HTR-8/SVneo (cell line): ENCODE data around the gene PTPRE.

Experiments used
- DNase-seq: peaks from one replicate; pipeline ENCODE4 v3.0.0; 2011; ENCODE audit warnings: low spot score, mixed read lengths; ENCODE audit not compliant: insufficient read length
- FAIRE-seq: peaks from 2 replicates; lab custom pipeline; 2011; peaks lifted over from hg19 to GRCh38; lab: Jason Lieb, UNC

The PTPRE gene

GRCh38 chr10:127882391-127882790 lies 24.5 kb upstream of the PTPRE start:
- FAIRE-seq = no peak
- no peak for DNase-seq

GRCh38 chr10:127882801-127883459 lies 24.0 kb upstream of the PTPRE start:
- FAIRE-seq = no peak
- no peak for DNase-seq

DNA sequence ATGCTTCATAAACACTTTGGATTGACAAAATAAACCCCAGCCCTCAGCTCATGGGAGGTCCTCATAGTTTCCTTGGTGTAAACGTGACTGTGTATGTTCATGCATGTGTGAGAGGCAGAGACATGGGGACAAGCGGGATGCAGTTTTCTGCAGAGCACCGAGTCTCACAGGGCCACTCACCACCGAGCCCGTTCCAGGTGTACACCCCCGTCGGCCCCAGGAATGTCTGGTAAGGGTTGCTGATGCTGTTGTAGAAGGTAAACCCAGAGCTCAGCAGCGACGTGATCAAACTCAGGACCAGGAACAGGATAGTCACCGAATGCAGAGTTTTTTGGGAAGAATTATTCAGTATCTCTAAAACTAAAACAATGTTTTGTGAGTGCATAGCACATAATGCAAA lies 23.4 kb upstream of the PTPRE start:
- no peak for FAIRE-seq
- no peak for DNase-seq

DNA sequence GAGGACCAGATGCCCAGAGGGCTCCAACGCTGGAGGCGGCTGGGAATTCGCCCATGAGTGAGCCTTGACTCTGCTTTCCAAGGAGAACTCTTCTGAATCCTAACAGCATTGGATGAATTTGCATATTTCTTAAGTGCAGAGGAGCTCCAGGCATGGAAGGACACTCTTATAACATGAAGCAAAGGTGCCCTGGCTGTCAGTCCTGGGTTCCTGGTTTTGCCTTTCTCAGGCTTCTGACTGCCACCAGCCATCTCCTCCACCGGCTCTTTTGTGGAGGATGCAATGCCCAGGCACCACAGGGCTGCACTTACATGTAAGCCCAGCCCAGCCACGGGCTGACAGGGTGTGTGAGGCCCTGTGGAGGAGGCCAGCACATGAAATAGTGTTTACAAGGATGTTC lies 22.4 kb upstream of the PTPRE start:
- FAIRE-seq = no peak
- DNase-seq = no peak

- FAIRE-seq (no peak), DNase-seq (no peak)
Measured at GRCh38 chr10:127886371-127887051, 20.4 kb upstream of the PTPRE start.

- DNase-seq (no peak), FAIRE-seq (no peak)
Measured at GRCh38 chr10:127887541-127888415, 19.1 kb upstream of the PTPRE start.

DNA sequence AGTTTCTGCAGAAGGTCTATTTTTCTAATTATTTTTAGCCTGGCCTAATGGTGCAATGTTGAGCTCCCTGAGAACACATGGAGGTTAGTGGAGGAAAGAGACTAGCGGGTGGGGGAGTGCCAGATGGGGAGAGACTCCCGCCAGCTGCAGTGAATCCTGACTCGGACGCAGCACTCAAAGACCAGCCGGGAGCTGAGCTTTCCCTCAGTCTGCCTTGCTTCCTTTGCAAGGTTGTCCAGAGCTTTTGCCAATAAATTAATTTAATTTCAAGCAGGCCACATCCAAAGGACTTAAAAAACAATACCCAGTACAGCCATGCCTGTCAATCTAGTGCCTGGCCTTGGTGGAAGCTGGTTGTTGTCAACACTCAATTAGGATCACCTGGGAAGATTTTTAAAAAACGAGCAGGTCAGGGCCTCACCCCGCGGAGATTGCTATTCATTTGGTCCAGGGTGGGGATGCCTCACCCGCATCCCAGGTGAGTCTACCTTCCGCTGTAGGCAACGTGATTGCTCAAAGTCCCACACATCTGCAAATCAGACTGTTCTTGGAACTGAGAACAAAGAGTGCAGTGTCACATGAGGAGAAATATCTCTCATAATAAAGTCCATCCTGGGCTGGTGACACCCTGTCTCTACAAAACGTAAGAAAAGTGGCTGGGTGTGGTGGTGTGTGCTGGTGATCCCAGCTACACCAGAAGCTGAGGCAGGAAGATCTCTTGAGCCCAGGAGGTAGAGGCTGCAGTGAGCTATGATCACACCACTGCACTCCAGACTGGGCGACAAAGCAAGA lies 18.2 kb upstream of the PTPRE start:
- DNase-seq (no peak), FAIRE-seq (no peak)

DNA sequence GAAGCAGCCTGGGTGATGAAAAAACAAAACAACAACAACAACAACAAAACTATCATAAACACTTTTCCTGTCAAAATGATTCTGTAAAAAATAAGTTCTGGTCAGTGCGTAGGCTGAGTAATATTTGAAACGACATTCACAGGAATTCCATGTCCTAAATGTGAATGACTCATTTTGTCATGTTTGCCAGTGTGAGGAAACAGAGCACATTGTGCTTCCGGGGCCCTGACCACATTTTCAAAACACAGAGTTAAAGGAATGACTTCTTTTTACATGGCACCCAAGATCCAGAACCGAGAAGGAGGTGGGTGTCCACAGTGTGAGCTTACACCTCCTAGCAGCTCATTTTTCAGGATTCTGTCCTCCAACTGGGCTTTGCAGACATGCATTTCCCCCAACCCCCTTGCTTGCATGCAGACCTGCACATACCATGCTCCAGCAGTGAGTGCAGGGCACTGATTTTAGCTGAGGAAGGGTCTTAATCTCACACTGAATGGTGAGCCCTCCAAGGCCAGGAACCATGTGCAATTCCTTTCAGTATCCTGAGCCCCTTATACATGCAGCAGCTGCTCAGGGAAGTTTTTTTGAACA lies 17.2 kb upstream of the PTPRE start:
- DNase-seq = peak; percentile 14
- no peak for FAIRE-seq

- FAIRE-seq = no peak
- DNase-seq = no peak
Measured at GRCh38 chr10:127890216-127890615, 16.7 kb upstream of the PTPRE start.

DNA sequence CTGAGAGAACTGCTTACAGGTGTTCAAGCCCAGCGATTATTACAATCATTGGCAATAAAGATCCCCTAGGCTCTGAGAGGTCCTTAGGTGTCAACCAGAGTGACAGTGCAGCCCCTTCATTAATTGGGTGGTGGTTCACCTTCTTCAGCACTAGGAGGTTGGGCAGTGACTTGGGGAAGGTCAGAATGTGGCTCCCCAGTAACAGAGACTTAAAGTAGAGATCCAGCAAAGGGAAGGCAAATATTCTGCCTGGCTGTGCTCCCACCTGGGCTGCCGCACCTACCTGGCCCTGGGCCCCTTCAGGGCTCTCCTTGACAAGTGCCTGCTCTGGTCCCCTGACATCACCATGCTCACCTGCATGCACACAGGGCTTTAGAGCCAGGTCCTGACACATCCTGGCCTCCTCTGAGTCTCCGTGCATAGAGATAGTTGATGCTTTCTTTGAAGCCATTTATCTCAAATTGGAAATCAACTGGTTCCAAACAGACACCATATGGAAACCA lies 16.0 kb upstream of the PTPRE start:
- DNase-seq (no peak), FAIRE-seq (no peak)

DNA sequence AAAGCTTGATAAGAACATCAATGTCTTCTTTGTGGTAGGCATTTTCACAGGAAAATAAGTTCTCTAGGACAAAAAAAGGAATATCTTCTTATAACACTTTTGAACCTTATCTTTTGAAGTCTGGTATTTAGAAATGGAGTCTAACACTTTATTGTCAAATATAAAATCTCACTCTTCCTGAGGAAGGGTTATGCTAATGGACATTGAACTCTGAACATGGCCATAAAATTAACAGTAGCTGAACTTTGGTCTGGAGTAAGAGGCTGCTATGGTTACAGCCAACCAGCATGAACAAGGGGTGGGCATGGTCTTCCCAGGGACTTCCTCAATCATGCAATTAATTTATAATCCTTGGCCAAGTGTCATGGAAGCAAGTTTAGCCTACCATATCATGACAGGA lies 14.2 kb upstream of the PTPRE start, which contains the start of gene CLRN3:
CLRN3 (minus strand) TSS at position 199 of the 400 bp plus-strand sequence; CDS start at position 42, 157 bp downstream.
- FAIRE-seq (no peak), DNase-seq (no peak)

DNA sequence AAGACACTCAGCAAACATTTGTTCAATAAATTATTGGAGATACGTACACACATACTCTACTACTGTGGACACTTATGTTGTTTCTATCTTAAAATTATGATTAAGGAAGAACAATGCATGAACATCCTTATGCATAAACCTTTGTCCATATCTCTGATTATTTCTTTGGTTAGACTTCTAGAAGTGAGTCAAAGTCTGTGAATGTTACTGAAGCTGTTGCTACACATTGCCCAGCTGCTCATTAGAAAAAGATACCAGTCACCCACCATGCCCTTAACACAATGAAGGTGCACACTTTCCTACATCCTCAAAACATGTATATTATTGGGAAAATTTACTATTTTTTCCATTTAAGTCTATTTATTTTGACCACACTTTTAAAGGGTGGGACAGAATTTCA lies 12.8 kb upstream of the PTPRE start:
- FAIRE-seq (no peak), DNase-seq (no peak)

DNA sequence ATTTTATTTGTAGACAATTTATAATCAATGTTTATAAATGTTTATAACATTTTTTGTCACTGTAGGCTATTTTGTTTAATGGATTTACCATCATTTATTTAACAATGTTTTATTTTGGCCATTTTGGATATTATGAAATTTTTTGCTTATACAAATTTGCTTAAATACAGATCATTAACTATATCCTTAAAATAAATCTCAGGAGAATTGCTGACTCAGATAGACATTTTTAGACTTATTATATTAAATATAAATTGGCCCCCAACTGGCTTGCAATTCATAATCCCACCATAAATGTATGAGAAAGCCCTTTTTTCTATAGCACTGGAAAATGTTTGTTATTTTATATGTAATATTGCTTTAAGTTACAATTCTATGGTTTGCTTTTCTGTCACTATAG lies 10.3 kb upstream of the PTPRE start:
- FAIRE-seq = no peak
- no peak for DNase-seq

GRCh38 chr10:127897177-127897576 lies 9.7 kb upstream of the PTPRE start:
- FAIRE-seq = no peak
- DNase-seq = no peak

DNA sequence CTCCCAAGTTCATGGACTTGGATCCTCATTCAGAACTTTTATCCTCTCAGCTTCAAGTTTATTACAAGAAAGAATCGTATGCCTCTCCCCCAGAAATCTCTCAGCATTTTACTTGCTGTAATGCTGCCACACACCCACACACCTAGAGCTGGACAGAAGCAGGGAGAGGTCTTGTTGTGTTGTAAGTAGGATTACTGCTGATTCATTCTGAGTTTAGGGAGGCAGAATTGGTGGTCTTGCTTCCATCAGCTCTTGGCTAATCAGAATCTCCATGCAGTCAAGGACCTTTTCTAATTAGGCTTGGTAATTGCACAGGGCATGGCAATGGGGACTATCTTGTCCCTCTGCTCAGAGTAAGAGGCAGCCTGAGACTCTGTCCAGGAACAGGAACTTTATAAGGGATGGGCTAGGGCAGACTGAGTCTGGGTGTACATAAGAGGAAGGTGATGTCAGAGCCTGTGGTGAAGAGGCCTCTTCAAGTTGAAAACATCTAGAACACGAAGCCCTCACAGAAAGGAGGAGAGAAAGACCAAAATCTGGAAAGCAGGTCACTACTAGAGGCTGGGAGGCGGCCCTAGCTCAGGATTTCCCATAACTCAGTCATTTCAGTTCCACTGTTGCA lies 7.0 kb upstream of the PTPRE start:
- DNase-seq (no peak), FAIRE-seq (no peak)

GRCh38 chr10:127903789-127904188 lies 3.1 kb upstream of the PTPRE start:
- no peak for DNase-seq
- FAIRE-seq = no peak

DNA sequence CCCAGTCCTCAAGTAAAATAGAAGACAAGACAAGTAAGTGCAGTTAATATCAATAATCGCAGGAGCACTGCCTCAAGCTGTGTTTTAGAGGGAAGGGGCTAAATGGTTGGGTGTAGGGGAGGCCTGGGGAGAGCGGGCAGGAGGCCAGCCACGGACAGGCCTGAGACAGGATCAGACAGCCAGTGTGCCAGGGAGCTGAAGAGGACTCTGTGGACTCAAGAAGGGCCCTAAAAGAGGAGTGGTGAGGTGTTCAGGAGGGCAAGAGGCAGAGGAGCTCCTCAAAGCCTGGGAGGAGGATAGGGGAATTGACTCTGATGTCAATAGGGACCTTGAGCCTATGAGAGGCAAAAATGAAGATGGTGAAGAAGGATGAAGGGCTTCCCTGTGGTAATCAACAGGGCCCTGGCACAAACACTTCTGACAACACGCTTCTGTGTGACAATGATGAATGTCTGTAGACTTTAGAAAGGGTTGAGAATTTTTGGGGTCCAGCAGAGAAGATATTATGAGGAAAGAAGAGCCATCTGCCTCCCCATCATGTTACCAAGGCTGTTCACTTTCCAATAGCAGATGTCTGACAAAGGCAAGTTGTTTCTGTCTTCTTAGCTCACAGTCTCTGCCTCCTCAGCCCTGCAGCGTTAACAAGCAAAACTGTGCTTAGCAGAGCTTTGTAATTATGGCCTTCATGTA lies 2.4 kb upstream of the PTPRE start:
- no peak for DNase-seq
- FAIRE-seq = no peak

- no peak for FAIRE-seq
- no peak for DNase-seq
Measured at GRCh38 chr10:127905001-127905847, 1.7 kb upstream of the PTPRE start.
